ENCODE results near the gene LEPR.
A peak's percentile ranks its signal among the peaks of the same experiment; 100 is the strongest.

LEPR gene

GRCh38 chr1:65425006-65425405 is 4.5 kb downstream of the LEPR start:
- H3K27me3 ChIP-seq (ENCODE audit: insufficient read depth, low read length) = no peaks in the 10 kb centered on the region

GRCh38 chr1:65425697-65426096 is 5.2 kb downstream of the LEPR start:
- peaks cover 15% of the 10 kb centered on the region for H3K79me2 ChIP-seq (ENCODE audit: control insufficient read depth, insufficient read depth, low read length, poor library complexity)
- no peak overlapping the region for H3K14ac ChIP-seq (ENCODE audit: low read length)
- H2BK5ac ChIP-seq (ENCODE audit: low read depth, low read length, poor library complexity) = peak overlapping the region; percentile 33
- H3K9me3 ChIP-seq (ENCODE audit: insufficient read depth, low read depth, low read length) = no peaks in the 10 kb centered on the region
- no peak overlapping the region for H2AK5ac ChIP-seq (ENCODE audit: low read length)
- no peak overlapping the region for H4K8ac ChIP-seq (ENCODE audit: low read depth, low read length)
- peaks cover 8 to 14% of the 10 kb centered on the region in 2 experiments for H3K36me3 ChIP-seq (ENCODE audit: control insufficient read depth in 1 of 2, insufficient read depth in 2 of 2, low read length in 2 of 2)
- H3K4me3 ChIP-seq (ENCODE audit: low read depth, low read length) = no peak overlapping the region
- H3K27me3 ChIP-seq (ENCODE audit: insufficient read depth, low read length) = no peaks in the 10 kb centered on the region
- H2BK120ac ChIP-seq (ENCODE audit: insufficient read depth, low read length, poor library complexity) = no peak overlapping the region
- H3K4me1 ChIP-seq (ENCODE audit: control insufficient read depth in 1 of 2, insufficient read depth in 2 of 2, low read length in 2 of 2) = peaks cover 19 to 23% of the 10 kb centered on the region in 2 experiments
- no peak overlapping the region for H4K91ac ChIP-seq (ENCODE audit: low read depth, low read length)
- no peak overlapping the region for H3K23ac ChIP-seq (ENCODE audit: low read length)
- no peak overlapping the region for H3K4ac ChIP-seq (ENCODE audit: low read depth, low read length)
- H2AFZ ChIP-seq (ENCODE audit: insufficient read depth, low read length, poor library complexity) = no peak overlapping the region
- peak; percentile 68 to 80 for DNase-seq
- H3K9ac ChIP-seq (ENCODE audit: low read length) = no peak overlapping the region
- peak overlapping the region; percentile 54 for H3K18ac ChIP-seq (ENCODE audit: low read length)
- H3K27ac ChIP-seq (ENCODE audit: low read depth, low read length) = peak overlapping the region; percentile 57
- no peak overlapping the region for H4K12ac ChIP-seq (ENCODE audit: low read depth, low read length)
- H2BK12ac ChIP-seq (ENCODE audit: low read length) = peak overlapping the region; percentile 43
- peaks cover 14% of the 10 kb centered on the region for H3K79me1 ChIP-seq (ENCODE audit: low read length)
- H3K4me2 ChIP-seq (ENCODE audit: low read length) = no peak overlapping the region
- no CpG with 5 or more reads among the region's 3 CpGs for WGBS (ENCODE audit: extremely low coverage, insufficient coverage, insufficient read length)

More at GRCh38 chr1:65425006-65425405, 4.5 kb downstream of the LEPR start:
- H3K9me3 ChIP-seq (ENCODE audit: insufficient read depth, low read depth, low read length) = no peaks in the 10 kb centered on the region
- no peak overlapping the region for H4K91ac ChIP-seq (ENCODE audit: low read depth, low read length)
- H3K18ac ChIP-seq (ENCODE audit: low read length) = no peak overlapping the region
- H3K36me3 ChIP-seq (ENCODE audit: control insufficient read depth in 1 of 2, insufficient read depth in 2 of 2, low read length in 2 of 2) = peaks cover 8 to 14% of the 10 kb centered on the region in 2 experiments
- no peak overlapping the region for H3K27ac ChIP-seq (ENCODE audit: low read depth, low read length)
- no peak overlapping the region for H4K8ac ChIP-seq (ENCODE audit: low read depth, low read length)
- no peak for DNase-seq
- H3K9ac ChIP-seq (ENCODE audit: low read length) = no peak overlapping the region
- H3K4me2 ChIP-seq (ENCODE audit: low read length) = no peak overlapping the region
- peaks cover 16% of the 10 kb centered on the region for H3K79me2 ChIP-seq (ENCODE audit: control insufficient read depth, insufficient read depth, low read length, poor library complexity)
- WGBS (ENCODE audit: extremely low coverage, insufficient coverage, insufficient read length) = no CpG with 5 or more reads among the region's 2 CpGs
- H2BK5ac ChIP-seq (ENCODE audit: low read depth, low read length, poor library complexity) = no peak overlapping the region
- H3K4ac ChIP-seq (ENCODE audit: low read depth, low read length) = no peak overlapping the region
- no peak overlapping the region for H4K12ac ChIP-seq (ENCODE audit: low read depth, low read length)
- peaks cover 17% of the 10 kb centered on the region for H3K79me1 ChIP-seq (ENCODE audit: low read length)
- no peak overlapping the region for H3K4me3 ChIP-seq (ENCODE audit: low read depth, low read length)
- no peak overlapping the region for H2AFZ ChIP-seq (ENCODE audit: insufficient read depth, low read length, poor library complexity)
- no peak overlapping the region for H3K14ac ChIP-seq (ENCODE audit: low read length)
- no peak overlapping the region for H2BK120ac ChIP-seq (ENCODE audit: insufficient read depth, low read length, poor library complexity)
- no peak overlapping the region for H2BK12ac ChIP-seq (ENCODE audit: low read length)
- peaks cover 19 to 22% of the 10 kb centered on the region in 2 experiments for H3K4me1 ChIP-seq (ENCODE audit: control insufficient read depth in 1 of 2, insufficient read depth in 2 of 2, low read length in 2 of 2)
- no peak overlapping the region for H3K23ac ChIP-seq (ENCODE audit: low read length)
- H2AK5ac ChIP-seq (ENCODE audit: low read length) = no peak overlapping the region

- Histone ChIP-seq H3K9ac (ENCODE audit: low read length) (no peak overlapping the region), H3K9me3 (ENCODE audit: insufficient read depth, low read depth, low read length) (no peaks in the 10 kb centered on the region), H2AK5ac (ENCODE audit: low read length) (no peak overlapping the region), H3K23ac (ENCODE audit: low read length) (no peak overlapping the region), H3K14ac (ENCODE audit: low read length) (no peak overlapping the region), H3K4me3 (ENCODE audit: low read depth, low read length) (no peak overlapping the region), H2BK5ac (ENCODE audit: low read depth, low read length, poor library complexity) (no peak overlapping the region), H3K79me2 (ENCODE audit: control insufficient read depth, insufficient read depth, low read length, poor library complexity) (peaks cover 2% of the 10 kb centered on the region), H3K27ac (ENCODE audit: low read depth, low read length) (no peak overlapping the region), H3K36me3 (ENCODE audit: control insufficient read depth in 1 of 2, insufficient read depth in 2 of 2, low read length in 2 of 2) (peaks cover 12 to 16% of the 10 kb centered on the region in 2 experiments), H3K18ac (ENCODE audit: low read length) (no peak overlapping the region), H3K4ac (ENCODE audit: low read depth, low read length) (no peak overlapping the region), H2BK12ac (ENCODE audit: low read length) (no peak overlapping the region), H4K91ac (ENCODE audit: low read depth, low read length) (no peak overlapping the region), H3K27me3 (ENCODE audit: insufficient read depth, low read length) (no peaks in the 10 kb centered on the region), H2AFZ (ENCODE audit: insufficient read depth, low read length, poor library complexity) (no peak overlapping the region), H4K12ac (ENCODE audit: low read depth, low read length) (no peak overlapping the region), H4K8ac (ENCODE audit: low read depth, low read length) (no peak overlapping the region), H3K79me1 (ENCODE audit: low read length) (peaks cover 9% of the 10 kb centered on the region), H2BK120ac (ENCODE audit: insufficient read depth, low read length, poor library complexity) (no peak overlapping the region), H3K4me2 (ENCODE audit: low read length) (no peak overlapping the region), H3K4me1 (ENCODE audit: control insufficient read depth in 1 of 2, insufficient read depth in 2 of 2, low read length in 2 of 2) (peaks cover 8 to 10% of the 10 kb centered on the region in 2 experiments)
- no peak for DNase-seq
- no CpG with 5 or more reads among the region's 2 CpGs for WGBS (ENCODE audit: extremely low coverage, insufficient coverage, insufficient read length)
These were observed 8.6 kb downstream of the LEPR start for GRCh38 chr1:65429078-65429477.

GRCh38 chr1:65429806-65430205 is 9.3 kb downstream of the LEPR start:
- Histone ChIP-seq H2BK120ac (ENCODE audit: insufficient read depth, low read length, poor library complexity) (no peak overlapping the region), H4K91ac (ENCODE audit: low read depth, low read length) (no peak overlapping the region), H3K27me3 (ENCODE audit: insufficient read depth, low read length) (no peaks in the 10 kb centered on the region), H3K36me3 (ENCODE audit: control insufficient read depth in 1 of 2, insufficient read depth in 2 of 2, low read length in 2 of 2) (peaks cover 12 to 16% of the 10 kb centered on the region in 2 experiments), H4K12ac (ENCODE audit: low read depth, low read length) (no peak overlapping the region), H3K18ac (ENCODE audit: low read length) (no peak overlapping the region), H4K8ac (ENCODE audit: low read depth, low read length) (no peak overlapping the region), H3K79me2 (ENCODE audit: control insufficient read depth, insufficient read depth, low read length, poor library complexity) (no peaks in the 10 kb centered on the region), H3K4me3 (ENCODE audit: low read depth, low read length) (no peak overlapping the region), H3K9me3 (ENCODE audit: insufficient read depth, low read depth, low read length) (no peaks in the 10 kb centered on the region), H3K14ac (ENCODE audit: low read length) (no peak overlapping the region), H3K4me2 (ENCODE audit: low read length) (peak overlapping the region; percentile 50), H2BK12ac (ENCODE audit: low read length) (no peak overlapping the region), H3K23ac (ENCODE audit: low read length) (no peak overlapping the region), H3K9ac (ENCODE audit: low read length) (no peak overlapping the region), H3K27ac (ENCODE audit: low read depth, low read length) (peak overlapping the region; percentile 56), H3K79me1 (ENCODE audit: low read length) (peaks cover 7% of the 10 kb centered on the region), H2AK5ac (ENCODE audit: low read length) (no peak overlapping the region), H2BK5ac (ENCODE audit: low read depth, low read length, poor library complexity) (no peak overlapping the region), H3K4me1 (ENCODE audit: control insufficient read depth in 1 of 2, insufficient read depth in 2 of 2, low read length in 2 of 2) (peaks cover 12 to 14% of the 10 kb centered on the region in 2 experiments), H3K4ac (ENCODE audit: low read depth, low read length) (no peak overlapping the region), H2AFZ (ENCODE audit: insufficient read depth, low read length, poor library complexity) (no peak overlapping the region)
- peak; percentile 63 to 82 for DNase-seq
- WGBS (ENCODE audit: extremely low coverage, insufficient coverage, insufficient read length) = no CpG with 5 or more reads among the region's 7 CpGs

Data from trophoblast cell (in vitro differentiated cells and primary cell).